ENCODE results near the gene BEGAIN.
"Not testable (repeated sequence)": the region's sequence is repeated elsewhere in the genome, so short reads cannot be mapped to it uniquely, and the experiment has no call there.

Gene BEGAIN

DNA sequence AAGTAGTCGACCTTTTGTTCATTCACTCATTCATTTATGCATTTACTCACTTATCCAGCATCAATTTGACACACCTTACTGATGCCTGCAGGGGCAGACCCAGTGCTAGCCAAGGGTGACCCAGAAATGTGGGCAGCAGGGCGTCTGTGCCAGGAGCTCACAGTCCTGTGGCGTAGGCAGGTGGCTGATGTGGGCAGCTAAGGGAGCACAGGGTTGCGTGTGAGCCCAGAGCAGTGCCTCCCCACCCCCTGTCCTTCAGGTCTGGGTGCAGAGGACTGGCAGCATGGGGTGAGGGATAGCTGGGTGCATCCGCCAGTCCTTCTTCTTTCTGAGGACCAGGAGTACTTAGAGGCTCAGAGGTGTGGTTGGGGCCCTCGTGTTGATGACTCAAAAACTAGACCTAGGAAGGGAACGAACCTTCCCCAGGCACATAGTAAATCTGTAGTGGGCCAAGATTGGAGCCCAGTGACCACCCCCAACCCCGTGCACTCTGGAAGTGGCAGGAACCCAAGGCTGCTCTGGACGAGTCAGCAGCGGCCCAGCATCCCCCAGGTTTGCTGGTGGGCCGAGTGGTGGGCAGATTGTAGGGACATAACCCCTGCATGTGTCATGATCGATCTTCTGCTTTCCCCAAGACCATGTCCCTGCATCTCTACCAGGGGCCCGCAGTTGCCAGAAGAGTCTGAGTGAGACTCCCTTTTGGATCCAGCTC is 63.9 kb downstream of the BEGAIN start:
- DNase-seq (ENCODE audit: low read depth): no peak

DNA sequence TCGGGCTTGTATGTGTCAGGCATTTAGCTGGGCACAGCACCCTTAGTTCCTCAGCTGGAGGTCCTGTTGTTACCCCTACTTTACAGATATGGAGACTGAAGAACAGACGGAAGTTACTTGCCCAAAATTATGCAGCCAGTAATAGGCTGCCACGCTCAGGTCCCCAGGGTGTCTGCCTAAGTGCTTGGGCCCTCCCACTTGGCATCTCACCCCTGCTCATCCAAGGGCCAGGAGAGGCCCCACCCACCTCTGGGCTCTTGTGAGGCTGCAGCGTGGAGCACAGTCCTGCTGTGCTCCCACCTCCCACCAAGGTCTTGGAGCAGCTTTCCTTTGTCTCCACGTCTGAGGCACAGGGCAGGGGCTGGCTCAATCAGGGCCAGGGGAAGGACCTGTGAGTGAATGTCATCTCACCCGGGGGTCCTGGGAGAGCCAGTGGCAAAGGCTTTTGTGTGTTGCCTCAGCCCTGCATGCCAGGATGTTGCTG is 64.6 kb downstream of the BEGAIN start:
- no peak for DNase-seq (ENCODE audit: low read depth)

- DNase-seq (ENCODE audit: low read depth): not testable (repeated sequence)
Measured at GRCh38 chr14:100506053-100506452, 81.2 kb downstream of the BEGAIN start.

- DNase-seq (ENCODE audit: low read depth): no peak
Measured at GRCh38 chr14:100504372-100505078, 82.7 kb downstream of the BEGAIN start.

GRCh38 chr14:100503251-100503650 is 84.0 kb downstream of the BEGAIN start:
- no peak for DNase-seq (ENCODE audit: low read depth)

DNA sequence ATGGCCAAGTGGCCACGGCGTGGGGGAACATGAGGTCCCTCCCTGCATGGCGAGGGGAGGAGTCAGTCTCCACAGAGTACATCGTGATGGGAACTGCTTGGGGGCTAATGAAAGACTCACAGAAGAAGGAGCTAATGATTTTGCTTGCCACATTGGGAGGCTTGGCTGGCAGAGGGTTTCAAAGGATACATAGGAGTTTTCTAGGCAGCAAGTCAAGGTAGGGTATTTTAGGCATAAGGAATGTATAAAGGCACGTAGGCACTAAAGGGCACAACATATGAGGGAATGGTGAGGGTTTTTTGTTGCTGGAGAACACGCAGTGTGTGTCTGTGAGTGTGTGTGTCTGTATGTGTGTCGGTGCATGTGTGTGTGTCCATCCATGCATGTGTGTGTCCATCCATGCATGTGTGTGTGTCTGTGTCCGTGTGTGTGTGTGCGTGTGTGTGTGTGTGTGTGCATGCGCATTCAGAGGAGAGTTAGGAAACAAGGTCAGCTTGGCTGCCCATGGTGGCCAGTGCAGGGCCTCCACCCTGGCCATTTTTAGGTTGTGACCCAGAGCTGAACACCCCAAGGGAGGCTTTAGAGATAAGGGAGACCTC is 84.5 kb downstream of the BEGAIN start:
- DNase-seq (ENCODE audit: low read depth): no peak

GRCh38 chr14:100500128-100500527 is 87.1 kb downstream of the BEGAIN start:
- DNase-seq (ENCODE audit: low read depth): no peak

DNA sequence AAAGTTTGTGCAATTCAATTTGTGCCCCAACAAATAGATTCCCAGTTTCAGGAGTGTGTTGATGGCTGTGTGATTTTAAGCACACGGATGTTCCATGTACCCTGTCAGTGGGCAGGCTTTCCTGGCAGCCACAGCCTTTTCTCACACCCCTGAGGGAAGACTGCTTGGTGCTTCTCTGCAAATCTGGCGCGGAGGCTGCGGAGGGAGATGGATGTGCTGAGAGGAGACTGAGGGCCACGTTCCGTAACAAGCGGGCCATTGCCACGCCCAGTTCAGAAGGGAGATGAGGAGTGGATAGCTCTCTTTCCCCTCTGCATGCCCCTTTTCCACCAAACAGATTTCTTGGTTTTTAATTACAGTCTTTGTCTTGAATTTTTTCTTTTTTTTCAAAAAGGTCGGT is 89.1 kb downstream of the BEGAIN start:
- no peak for DNase-seq (ENCODE audit: low read depth)

DNA sequence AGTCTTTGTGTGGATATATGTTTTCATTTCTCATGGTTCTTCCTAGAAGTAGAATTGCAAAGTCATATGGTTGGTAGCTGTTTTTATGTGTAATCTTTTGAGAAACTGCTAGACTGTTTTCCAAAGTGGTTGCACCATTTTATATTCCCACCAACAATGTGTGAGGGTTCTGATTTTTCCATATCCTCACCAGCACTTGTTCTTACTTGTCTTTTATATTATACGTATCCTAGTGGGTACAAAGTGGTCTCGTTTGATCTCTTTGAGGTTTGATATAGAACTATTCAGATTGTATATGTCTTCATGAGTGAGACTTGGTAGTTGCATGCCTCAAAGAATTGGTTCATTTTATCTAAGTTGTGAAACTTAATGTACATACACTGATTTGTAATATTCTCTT is 91.3 kb downstream of the BEGAIN start:
- no peak for DNase-seq (ENCODE audit: low read depth)

DNA sequence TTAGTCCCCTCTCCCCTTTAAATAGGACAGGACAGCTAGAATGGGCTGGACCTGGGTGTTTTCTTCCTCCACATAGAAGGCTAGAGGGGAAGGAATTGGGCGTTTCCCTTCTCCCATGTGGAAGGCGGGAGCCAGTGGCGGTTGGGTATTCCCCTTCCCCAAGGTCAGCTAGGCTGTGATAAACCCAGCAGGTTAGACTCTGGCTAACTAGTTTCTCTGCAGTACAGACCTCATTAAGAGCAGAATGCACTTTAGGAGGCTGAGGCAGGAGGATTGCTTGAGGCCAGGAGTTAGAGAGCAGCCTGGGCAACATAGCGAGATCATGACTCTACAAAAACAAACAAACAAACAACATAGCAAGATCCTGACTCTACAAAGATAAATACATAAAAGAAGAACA is 92.6 kb downstream of the BEGAIN start:
- DNase-seq (ENCODE audit: low read depth): no peak

DNA sequence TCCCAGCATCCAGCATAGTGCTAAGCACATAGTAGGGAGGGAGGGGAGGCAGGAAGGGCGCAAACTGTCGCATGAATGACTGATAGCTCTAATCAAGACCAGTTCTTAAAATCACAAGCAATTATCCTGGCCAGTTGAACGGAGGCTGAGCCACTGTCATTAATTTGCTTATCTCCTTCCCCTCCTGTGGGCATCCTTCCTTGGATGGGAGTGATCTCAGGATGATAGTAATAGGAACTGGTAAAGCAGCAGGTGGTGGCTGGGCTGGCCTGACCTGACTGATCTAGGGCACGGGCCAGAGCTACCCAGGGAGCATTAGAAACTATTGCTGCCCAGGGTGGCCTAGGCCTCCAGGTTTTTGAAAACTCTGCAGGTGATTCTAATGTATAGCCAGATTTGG is 97.0 kb downstream of the BEGAIN start:
- no peak for DNase-seq (ENCODE audit: low read depth)

DNA sequence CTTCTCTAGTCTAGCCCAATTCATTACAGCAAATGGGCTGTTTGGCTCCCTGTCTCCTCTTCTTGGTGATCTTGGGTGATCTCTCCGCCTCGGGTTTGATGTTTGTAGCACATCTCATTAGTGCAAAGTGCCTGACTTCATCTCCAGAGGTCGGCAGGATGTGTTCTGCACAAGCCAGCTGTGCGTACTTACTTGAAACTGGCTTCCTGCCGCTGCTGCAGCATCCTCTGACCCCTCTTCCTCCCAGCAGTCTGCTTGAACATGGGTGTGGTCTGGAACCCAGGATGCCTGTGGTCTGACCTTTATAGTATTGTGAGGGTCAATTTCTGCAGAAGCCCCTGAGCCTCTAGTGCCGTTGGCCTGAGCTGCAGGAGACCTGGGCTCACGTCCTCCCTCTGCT is 99.2 kb downstream of the BEGAIN start:
- DNase-seq (ENCODE audit: low read depth): no peak

- DNase-seq (ENCODE audit: low read depth): no peak
Measured at GRCh38 chr14:100487304-100487703, 99.9 kb downstream of the BEGAIN start.
